SK-N-SH treated with all-trans-retinoic acid at 6 μM for 48 hours (cell line): ENCODE data around the gene ST6GAL2.

Experiments
- ATAC-seq: fragments of 200-7000 bp; cut with Tn5 transposase; 3 replicates; pipeline ENCODE4 v1.9.1; 2020; ENCODE audit warnings: mild to moderate bottlenecking, moderate library complexity
- ARNTL ChIP-seq: fragments of 450-650 bp; formaldehyde crosslinking; IDR thresholded peaks from 2 replicates; pipeline ENCODE4 v1.5.0; 2020; ENCODE audit warnings: low read depth, mild to moderate bottlenecking, moderate library complexity, borderline replicate concordance
- BACH2 ChIP-seq: fragments of 250-450 bp; sonication (Bioruptor Pico); IDR thresholded peaks from 2 replicates; pipeline ENCODE4 v1.9.0; 2021; ENCODE audit warnings: mild to moderate bottlenecking, borderline replicate concordance
- CREB5 ChIP-seq: fragments of 250-450 bp; sonication (Bioruptor Pico); IDR thresholded peaks from 2 replicates; pipeline ENCODE4 v1.5.1; 2020; ENCODE audit warnings: low read depth, mild to moderate bottlenecking, moderate library complexity
- CSDC2 ChIP-seq: fragments of 250-450 bp; sonication (Bioruptor Pico); IDR thresholded peaks from 2 replicates; pipeline ENCODE4 v1.5.0; 2020; ENCODE audit warnings: mild to moderate bottlenecking, moderate library complexity
- CSRNP3 ChIP-seq: fragments of 250-450 bp; sonication (Bioruptor Pico); IDR thresholded peaks from 2 replicates; pipeline ENCODE4 v1.5.1; 2021; ENCODE audit warnings: mild to moderate bottlenecking, moderate library complexity
- ESRRG ChIP-seq: fragments of 250-450 bp; sonication (Bioruptor Pico); IDR thresholded peaks from 2 replicates; pipeline ENCODE4 v1.6.1; 2021; ENCODE audit warnings: mild to moderate bottlenecking
- GLIS3 ChIP-seq: fragments of 250-450 bp; sonication (Bioruptor Pico); IDR thresholded peaks from 2 replicates; pipeline ENCODE4 v1.5.0; 2020; ENCODE audit warnings: mild to moderate bottlenecking, moderate library complexity
- ISL1 ChIP-seq: fragments of 250-450 bp; sonication (Bioruptor Pico); IDR thresholded peaks from 2 replicates; pipeline ENCODE4 v2.1.2; 2022; ENCODE audit warnings: mild to moderate bottlenecking, moderate library complexity
- OSR1 ChIP-seq: fragments of 250-450 bp; sonication (Bioruptor Pico); IDR thresholded peaks from 2 replicates; pipeline ENCODE4 v1.8.0; 2022; ENCODE audit warnings: moderate library complexity, mild to moderate bottlenecking, inconsistent platforms
- PATZ1 ChIP-seq: fragments of 250-450 bp; sonication (Bioruptor Pico); IDR thresholded peaks from 2 replicates; pipeline ENCODE4 v1.8.0; 2020; ENCODE audit warnings: mild to moderate bottlenecking, moderate library complexity, borderline replicate concordance
- POU6F1 ChIP-seq: fragments of 250-450 bp; sonication (Bioruptor Pico); IDR thresholded peaks from 2 replicates; pipeline ENCODE4 v1.8.0; 2021; ENCODE audit warnings: low read depth, mild to moderate bottlenecking, moderate library complexity, borderline replicate concordance
- PPARA ChIP-seq: fragments of 250-450 bp; sonication (Bioruptor Pico); IDR thresholded peaks from 2 replicates; pipeline ENCODE4 v1.5.0; 2020; ENCODE audit warnings: mild to moderate bottlenecking, borderline replicate concordance
- RARB ChIP-seq: fragments of 250-450 bp; sonication (Bioruptor Pico); IDR thresholded peaks from 2 replicates; pipeline ENCODE4 v1.8.0; 2021; ENCODE audit warnings: mild to moderate bottlenecking, moderate library complexity
- SNAI2 ChIP-seq: fragments of 250-450 bp; sonication (Bioruptor Pico); IDR thresholded peaks from 2 replicates; pipeline ENCODE4 v1.5.0; 2020; ENCODE audit warnings: mild to moderate bottlenecking, moderate library complexity
- TCF4 ChIP-seq: fragments of 250-450 bp; sonication (Bioruptor Pico); IDR thresholded peaks from 2 replicates; pipeline ENCODE4 v1.8.0; 2021; ENCODE audit warnings: mild to moderate bottlenecking, moderate library complexity, borderline replicate concordance
- TOX ChIP-seq: fragments of 250-450 bp; sonication (Bioruptor Pico); IDR thresholded peaks from 2 replicates; pipeline ENCODE4 v1.8.0; 2021; ENCODE audit warnings: mild to moderate bottlenecking, moderate library complexity, borderline replicate concordance
- TSHZ2 ChIP-seq: fragments of 250-450 bp; sonication (Bioruptor Pico); IDR thresholded peaks from 2 replicates; pipeline ENCODE4 v1.5.0; 2020; ENCODE audit warnings: mild to moderate bottlenecking, moderate library complexity
- ZC3H10 ChIP-seq: fragments of 250-450 bp; sonication (Bioruptor Pico); IDR thresholded peaks from 2 replicates; pipeline ENCODE4 v1.5.1; 2021; ENCODE audit warnings: mild to moderate bottlenecking, moderate library complexity
- ZFP3 ChIP-seq: fragments of 250-450 bp; sonication (Bioruptor Pico); IDR thresholded peaks from 2 replicates; pipeline ENCODE4 v1.5.0; 2020; ENCODE audit warnings: mild to moderate bottlenecking, moderate library complexity
- ZFP30 ChIP-seq: fragments of 450-650 bp; formaldehyde crosslinking; IDR thresholded peaks from 2 replicates; pipeline ENCODE4 v1.5.0; 2022; ENCODE audit warnings: mild to moderate bottlenecking, moderate library complexity
- ZNF565 ChIP-seq: fragments of 450-650 bp; formaldehyde crosslinking; conservative IDR thresholded peaks from 2 replicates; pipeline ENCODE4 v1.5.0; 2020; ENCODE audit warnings: low read depth, mild to moderate bottlenecking, moderate library complexity
- ZNF70 ChIP-seq: fragments of 450-650 bp; formaldehyde crosslinking; IDR thresholded peaks from 2 replicates; pipeline ENCODE4 v1.5.0; 2020; ENCODE audit warnings: mild to moderate bottlenecking, moderate library complexity
- ZNF8 ChIP-seq: fragments of 450-650 bp; formaldehyde crosslinking; IDR thresholded peaks from 2 replicates; pipeline ENCODE4 v1.5.0; 2020; ENCODE audit warnings: mild to moderate bottlenecking, moderate library complexity

The ST6GAL2 gene

GRCh38 chr2:106921451-106921850 lies 35.5 kb upstream of the ST6GAL2 start:
- ATAC-seq = no peak
- TF ChIP-seq GLIS3 (CRISPR knock-in tag) (no peak), ZC3H10 (no peak), ARNTL (CRISPR knock-in tag) (no peak), ZNF565 (CRISPR knock-in tag) (no peak), PATZ1 (CRISPR knock-in tag) (no peak), ESRRG (CRISPR knock-in tag) (no peak), TCF4 (CRISPR knock-in tag) (no peak), TOX (CRISPR knock-in tag) (no peak), PPARA (no peak), CREB5 (CRISPR knock-in tag) (no peak), OSR1 (CRISPR knock-in tag) (no peak), CSDC2 (no peak), SNAI2 (CRISPR knock-in tag) (no peak), TSHZ2 (CRISPR knock-in tag) (no peak), ZNF8 (CRISPR knock-in tag) (no peak), POU6F1 (CRISPR knock-in tag) (no peak)

GRCh38 chr2:106919012-106919411 lies 33.0 kb upstream of the ST6GAL2 start:
- ATAC-seq = no peak
- TF ChIP-seq PPARA = no peak
- TF ChIP-seq RARB (CRISPR knock-in tag) = no peak
- no peak for TF ChIP-seq CREB5 (CRISPR knock-in tag)
- no peak for TF ChIP-seq ISL1
- TF ChIP-seq TSHZ2 (CRISPR knock-in tag) = no peak
- no peak for TF ChIP-seq TOX (CRISPR knock-in tag)
- no peak for TF ChIP-seq TCF4 (CRISPR knock-in tag)
- TF ChIP-seq PATZ1 (CRISPR knock-in tag) = no peak
- TF ChIP-seq ZNF70 = no peak
- TF ChIP-seq BACH2 (CRISPR knock-in tag) = no peak
- TF ChIP-seq ZC3H10 = no peak
- TF ChIP-seq ZFP30 (CRISPR knock-in tag) = no peak
- TF ChIP-seq OSR1 (CRISPR knock-in tag) = no peak
- no peak for TF ChIP-seq POU6F1 (CRISPR knock-in tag)
- TF ChIP-seq ZFP3 (CRISPR knock-in tag) = no peak
- TF ChIP-seq CSRNP3 (CRISPR knock-in tag) = no peak
